ENCODE measurements around the gene GNAO1.

The GNAO1 gene

DNA sequence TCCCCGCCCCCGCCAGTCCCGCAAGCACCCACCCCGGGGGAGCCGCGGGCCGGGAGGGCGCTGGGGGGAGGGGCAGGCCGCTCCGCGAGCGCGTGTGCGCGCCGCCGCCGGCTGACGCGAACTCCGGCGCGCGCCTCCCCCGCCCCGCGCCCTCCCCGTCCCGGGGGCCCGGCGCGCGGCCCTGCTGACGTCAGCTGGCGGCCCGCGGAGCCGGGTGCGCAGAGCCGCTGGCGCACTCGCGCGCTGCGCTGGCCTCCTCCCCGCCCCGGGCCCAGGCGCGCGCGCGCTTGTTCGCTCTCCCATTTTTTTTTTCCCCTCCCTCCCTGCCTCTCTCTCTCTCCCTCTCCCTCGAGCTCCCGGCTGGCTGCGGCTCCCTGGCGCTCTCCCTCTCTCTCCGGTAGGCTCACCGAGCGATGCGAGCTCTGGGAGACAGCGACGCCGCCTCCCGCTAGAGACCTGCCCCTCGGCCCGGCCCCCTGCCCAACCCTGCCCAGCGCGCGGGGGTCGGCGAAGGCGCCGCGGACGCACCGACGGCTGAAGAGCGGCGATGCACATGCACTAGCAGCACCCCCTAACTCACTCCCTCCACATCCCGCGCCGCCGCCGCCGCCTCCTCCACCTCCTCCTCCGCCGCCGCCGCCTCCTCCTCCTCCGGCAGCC lies at the start of gene GNAO1:
GNAO1 (plus strand) TSS at position 334 of the 660 bp plus-strand sequence. CDS start 747 bp downstream, outside the sequence.
- Histone ChIP-seq H3K4me3 (ENCODE audit: low read depth in 1 of 2, low read length in 2 of 2) (peak within 1 kb of the TSS; percentile 81 to 96), H3K27me3 (ENCODE audit: control insufficient read depth in 1 of 2, insufficient read depth in 2 of 2, low read length in 2 of 2) (no peaks in the 10 kb centered on the region), H3K9me3 (ENCODE audit: low read length) (no peaks in the 10 kb centered on the region), H3K27ac (ENCODE audit: low read depth, low read length) (peak within 1 kb of the TSS; percentile 96), H3K36me3 (ENCODE audit: insufficient read depth, low read length) (no peaks in the 10 kb centered on the region), H3K4me1 (ENCODE audit: insufficient read depth, low read length) (peaks cover 29% of the 10 kb centered on the region), H3K9ac (ENCODE audit: low read length) (peak within 1 kb of the TSS; percentile 76)

DNA sequence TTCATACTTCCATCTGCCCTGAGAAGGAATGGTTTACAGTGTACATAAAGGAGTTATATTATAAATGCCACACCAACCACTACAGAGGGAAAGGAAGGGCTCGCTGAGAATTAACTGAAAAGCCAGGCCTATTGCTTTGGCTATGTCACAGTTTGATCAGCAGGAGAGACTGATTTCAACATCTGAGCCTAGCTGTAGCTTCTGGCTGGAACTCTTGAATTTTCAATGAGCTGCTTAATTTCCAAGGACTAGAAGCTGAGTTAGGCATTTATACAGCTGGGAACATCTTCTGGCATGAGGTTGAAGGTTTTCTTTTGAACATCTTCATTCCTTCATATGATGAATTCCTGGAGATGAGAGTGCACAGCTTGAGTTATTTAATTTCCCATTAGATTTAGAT lies 47.6 kb upstream of the GNAO1 start:
- Histone ChIP-seq H3K4me3 (ENCODE audit: low read depth in 1 of 2, low read length in 2 of 2) (no peak overlapping the region), H3K36me3 (ENCODE audit: insufficient read depth, low read length) (no peaks in the 10 kb centered on the region), H3K27ac (ENCODE audit: low read depth, low read length) (no peak overlapping the region), H3K9me3 (ENCODE audit: low read length) (no peaks in the 10 kb centered on the region), H3K9ac (ENCODE audit: low read length) (no peak overlapping the region), H3K4me1 (ENCODE audit: insufficient read depth, low read length) (no peaks in the 10 kb centered on the region), H3K27me3 (ENCODE audit: control insufficient read depth in 1 of 2, insufficient read depth in 2 of 2, low read length in 2 of 2) (no peaks in the 10 kb centered on the region)

GRCh38 chr16:56145369-56145768 lies 45.9 kb upstream of the GNAO1 start:
- H3K4me3 ChIP-seq (ENCODE audit: low read depth in 1 of 2, low read length in 2 of 2): no peak overlapping the region
- H3K4me1 ChIP-seq (ENCODE audit: insufficient read depth, low read length): no peaks in the 10 kb centered on the region
- no peaks in the 10 kb centered on the region for H3K36me3 ChIP-seq (ENCODE audit: insufficient read depth, low read length)
- H3K27ac ChIP-seq (ENCODE audit: low read depth, low read length): no peak overlapping the region
- no peaks in the 10 kb centered on the region for H3K9me3 ChIP-seq (ENCODE audit: low read length)
- no peaks in the 10 kb centered on the region for H3K27me3 ChIP-seq (ENCODE audit: control insufficient read depth in 1 of 2, insufficient read depth in 2 of 2, low read length in 2 of 2)
- H3K9ac ChIP-seq (ENCODE audit: low read length): no peak overlapping the region

DNA sequence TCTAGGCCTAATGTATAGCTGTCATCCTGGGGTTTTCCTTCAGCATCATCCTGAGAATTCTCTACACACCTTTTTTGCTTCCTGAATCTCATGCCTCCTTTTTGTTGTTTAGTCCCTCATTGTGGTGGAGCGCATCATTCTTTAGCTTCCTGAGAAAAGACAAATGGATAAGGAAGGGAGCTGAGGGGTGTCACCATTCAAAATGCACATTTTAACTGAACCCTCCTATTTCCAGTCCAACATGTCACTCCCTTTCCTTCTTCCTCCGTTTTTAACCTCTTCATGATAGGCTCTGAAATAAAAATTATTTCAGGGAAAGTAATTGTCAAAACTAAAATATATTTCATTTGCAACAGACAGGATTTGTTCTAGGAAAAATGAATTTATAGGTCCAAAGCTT lies 39.7 kb upstream of the GNAO1 start:
- Histone ChIP-seq H3K9ac (ENCODE audit: low read length) (no peak overlapping the region), H3K27me3 (ENCODE audit: control insufficient read depth in 1 of 2, insufficient read depth in 2 of 2, low read length in 2 of 2) (no peaks in the 10 kb centered on the region), H3K4me1 (ENCODE audit: insufficient read depth, low read length) (no peaks in the 10 kb centered on the region), H3K9me3 (ENCODE audit: low read length) (no peaks in the 10 kb centered on the region), H3K27ac (ENCODE audit: low read depth, low read length) (no peak overlapping the region), H3K4me3 (ENCODE audit: low read depth in 1 of 2, low read length in 2 of 2) (no peak overlapping the region), H3K36me3 (ENCODE audit: insufficient read depth, low read length) (no peaks in the 10 kb centered on the region)

- no peak overlapping the region for H3K27ac ChIP-seq (ENCODE audit: low read depth, low read length)
- no peaks in the 10 kb centered on the region for H3K9me3 ChIP-seq (ENCODE audit: low read length)
- H3K4me3 ChIP-seq (ENCODE audit: low read depth in 1 of 2, low read length in 2 of 2): no peak overlapping the region
- peaks cover 5% of the 10 kb centered on the region for H3K4me1 ChIP-seq (ENCODE audit: insufficient read depth, low read length)
- no peaks in the 10 kb centered on the region for H3K36me3 ChIP-seq (ENCODE audit: insufficient read depth, low read length)
- H3K9ac ChIP-seq (ENCODE audit: low read length): no peak overlapping the region
- no peaks in the 10 kb centered on the region for H3K27me3 ChIP-seq (ENCODE audit: control insufficient read depth in 1 of 2, insufficient read depth in 2 of 2, low read length in 2 of 2)
Measured at GRCh38 chr16:56161658-56162057, 29.6 kb upstream of the GNAO1 start.

- Histone ChIP-seq H3K9me3 (ENCODE audit: low read length) (no peaks in the 10 kb centered on the region), H3K4me3 (ENCODE audit: low read depth in 1 of 2, low read length in 2 of 2) (no peak overlapping the region), H3K36me3 (ENCODE audit: insufficient read depth, low read length) (no peaks in the 10 kb centered on the region), H3K9ac (ENCODE audit: low read length) (no peak overlapping the region), H3K27ac (ENCODE audit: low read depth, low read length) (no peak overlapping the region), H3K27me3 (ENCODE audit: control insufficient read depth in 1 of 2, insufficient read depth in 2 of 2, low read length in 2 of 2) (no peaks in the 10 kb centered on the region), H3K4me1 (ENCODE audit: insufficient read depth, low read length) (peaks cover 5% of the 10 kb centered on the region)
Measured at GRCh38 chr16:56163089-56163488, 28.2 kb upstream of the GNAO1 start.

GRCh38 chr16:56163938-56164337 lies 27.4 kb upstream of the GNAO1 start:
- no peak overlapping the region for H3K4me3 ChIP-seq (ENCODE audit: low read depth in 1 of 2, low read length in 2 of 2)
- no peaks in the 10 kb centered on the region for H3K36me3 ChIP-seq (ENCODE audit: insufficient read depth, low read length)
- no peaks in the 10 kb centered on the region for H3K27me3 ChIP-seq (ENCODE audit: control insufficient read depth in 1 of 2, insufficient read depth in 2 of 2, low read length in 2 of 2)
- peaks cover 5% of the 10 kb centered on the region for H3K4me1 ChIP-seq (ENCODE audit: insufficient read depth, low read length)
- no peak overlapping the region for H3K9ac ChIP-seq (ENCODE audit: low read length)
- no peak overlapping the region for H3K27ac ChIP-seq (ENCODE audit: low read depth, low read length)
- H3K9me3 ChIP-seq (ENCODE audit: low read length): no peaks in the 10 kb centered on the region

- Histone ChIP-seq H3K4me1 (ENCODE audit: insufficient read depth, low read length) (peaks cover 5% of the 10 kb centered on the region), H3K27me3 (ENCODE audit: control insufficient read depth in 1 of 2, insufficient read depth in 2 of 2, low read length in 2 of 2) (no peaks in the 10 kb centered on the region), H3K27ac (ENCODE audit: low read depth, low read length) (no peak overlapping the region), H3K36me3 (ENCODE audit: insufficient read depth, low read length) (no peaks in the 10 kb centered on the region), H3K4me3 (ENCODE audit: low read depth in 1 of 2, low read length in 2 of 2) (no peak overlapping the region), H3K9me3 (ENCODE audit: low read length) (no peaks in the 10 kb centered on the region), H3K9ac (ENCODE audit: low read length) (no peak overlapping the region)
Measured at GRCh38 chr16:56164636-56165035, 26.7 kb upstream of the GNAO1 start.

DNA sequence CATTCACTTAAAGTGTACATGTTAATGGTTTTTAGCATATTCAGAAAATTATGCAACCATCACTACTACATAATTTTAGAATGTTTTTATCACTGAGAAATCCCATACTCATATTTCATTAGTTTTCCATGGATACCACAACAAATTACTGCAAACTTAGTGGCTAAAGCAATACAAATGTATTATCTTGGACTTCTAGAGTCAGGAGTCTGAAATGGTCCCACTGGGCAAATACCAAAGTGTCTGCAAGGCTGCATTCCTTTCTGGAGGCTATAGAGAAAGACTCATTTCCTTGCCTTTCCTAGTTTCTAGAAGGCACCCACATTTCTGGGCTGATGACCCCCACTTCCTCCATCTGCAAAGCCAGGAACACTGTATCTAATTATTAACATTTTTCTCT lies 16.9 kb upstream of the GNAO1 start:
- Histone ChIP-seq H3K36me3 (ENCODE audit: insufficient read depth, low read length) (no peaks in the 10 kb centered on the region), H3K4me3 (ENCODE audit: low read depth in 1 of 2, low read length in 2 of 2) (no peak overlapping the region), H3K27ac (ENCODE audit: low read depth, low read length) (no peak overlapping the region), H3K4me1 (ENCODE audit: insufficient read depth, low read length) (no peaks in the 10 kb centered on the region), H3K9ac (ENCODE audit: low read length) (no peak overlapping the region), H3K27me3 (ENCODE audit: control insufficient read depth in 1 of 2, insufficient read depth in 2 of 2, low read length in 2 of 2) (no peaks in the 10 kb centered on the region), H3K9me3 (ENCODE audit: low read length) (peaks cover 6% of the 10 kb centered on the region)

DNA sequence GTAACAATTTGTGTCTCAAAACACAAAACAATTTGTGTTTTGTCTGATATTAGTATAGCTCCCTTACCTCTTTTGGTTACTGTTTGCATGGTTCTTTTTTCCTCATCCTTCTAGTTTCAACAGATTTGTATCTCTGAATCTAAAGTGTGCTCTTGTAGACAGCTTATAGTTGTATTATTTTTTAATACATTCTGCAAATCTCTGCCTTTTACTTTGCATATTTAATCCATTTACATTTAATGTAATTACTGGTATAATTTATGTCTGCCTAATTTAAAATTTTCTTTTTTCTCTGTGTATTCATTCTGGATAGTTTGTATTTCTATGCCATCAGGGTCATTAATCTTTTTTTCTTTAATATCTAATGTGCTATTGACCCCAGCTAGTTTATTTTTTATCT lies 9.9 kb upstream of the GNAO1 start:
- H3K9ac ChIP-seq (ENCODE audit: low read length): no peak overlapping the region
- no peaks in the 10 kb centered on the region for H3K36me3 ChIP-seq (ENCODE audit: insufficient read depth, low read length)
- no peak overlapping the region for H3K4me3 ChIP-seq (ENCODE audit: low read depth in 1 of 2, low read length in 2 of 2)
- no peaks in the 10 kb centered on the region for H3K4me1 ChIP-seq (ENCODE audit: insufficient read depth, low read length)
- H3K27ac ChIP-seq (ENCODE audit: low read depth, low read length): no peak overlapping the region
- no peaks in the 10 kb centered on the region for H3K27me3 ChIP-seq (ENCODE audit: control insufficient read depth in 1 of 2, insufficient read depth in 2 of 2, low read length in 2 of 2)
- no peaks in the 10 kb centered on the region for H3K9me3 ChIP-seq (ENCODE audit: low read length)

GRCh38 chr16:56183266-56183665 lies 8.0 kb upstream of the GNAO1 start:
- H3K27ac ChIP-seq (ENCODE audit: low read depth, low read length): no peak overlapping the region
- H3K36me3 ChIP-seq (ENCODE audit: insufficient read depth, low read length): no peaks in the 10 kb centered on the region
- H3K9ac ChIP-seq (ENCODE audit: low read length): no peak overlapping the region

DNA sequence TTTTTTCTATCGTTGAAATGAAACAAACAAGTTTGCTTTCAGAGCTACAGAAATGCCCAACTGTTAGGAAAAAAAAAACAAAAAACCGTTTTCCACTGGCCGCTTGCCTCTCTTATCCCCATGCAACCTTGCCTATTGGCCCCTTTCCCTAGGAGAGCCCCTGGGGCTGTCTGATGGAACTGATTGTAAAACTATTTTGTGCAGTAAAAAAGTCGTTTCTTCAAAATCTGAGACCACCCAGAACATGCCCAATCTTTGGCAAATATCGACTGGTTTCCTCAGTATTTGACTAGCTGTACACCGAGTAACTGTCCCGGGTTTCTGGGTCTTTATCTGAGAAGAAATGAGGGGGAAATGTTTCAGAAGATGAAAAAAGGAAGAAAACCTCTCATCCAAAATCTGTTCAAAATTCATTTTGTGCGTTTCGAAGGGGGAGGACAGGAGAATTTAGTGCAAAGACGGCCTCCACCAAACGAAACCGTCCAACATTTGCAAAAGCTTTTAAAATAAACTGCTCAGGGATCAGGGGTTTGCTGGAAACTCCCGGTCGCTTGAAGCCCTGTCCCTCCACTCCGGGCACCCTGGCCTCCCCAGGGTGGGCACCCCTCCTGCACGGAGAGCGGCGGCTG lies 1.1 kb upstream of the GNAO1 start:
- no peaks in the 10 kb centered on the region for H3K36me3 ChIP-seq (ENCODE audit: insufficient read depth, low read length)
- H3K9ac ChIP-seq (ENCODE audit: low read length): peak overlapping the region; percentile 76
- no peaks in the 10 kb centered on the region for H3K27me3 ChIP-seq (ENCODE audit: control insufficient read depth in 1 of 2, insufficient read depth in 2 of 2, low read length in 2 of 2)
- no peaks in the 10 kb centered on the region for H3K9me3 ChIP-seq (ENCODE audit: low read length)
- peak overlapping the region; percentile 81 to 92 for H3K4me3 ChIP-seq (ENCODE audit: low read depth in 1 of 2, low read length in 2 of 2)
- peak overlapping the region; percentile 96 for H3K27ac ChIP-seq (ENCODE audit: low read depth, low read length)
- H3K4me1 ChIP-seq (ENCODE audit: insufficient read depth, low read length): peaks cover 18% of the 10 kb centered on the region

More at GRCh38 chr16:56183266-56183665, 8.0 kb upstream of the GNAO1 start:
- no peaks in the 10 kb centered on the region for H3K4me1 ChIP-seq (ENCODE audit: insufficient read depth, low read length)
- no peaks in the 10 kb centered on the region for H3K9me3 ChIP-seq (ENCODE audit: low read length)
- H3K4me3 ChIP-seq (ENCODE audit: low read depth in 1 of 2, low read length in 2 of 2): no peak overlapping the region
- H3K27me3 ChIP-seq (ENCODE audit: control insufficient read depth in 1 of 2, insufficient read depth in 2 of 2, low read length in 2 of 2): no peaks in the 10 kb centered on the region
